Caco-2 (cell line): ENCODE measurements around the gene RCC2. TPM values are rescaled to one million over a fixed set of nuclear protein-coding genes. Genes with fewer than 3 reads are reported as not detected.

ENCODE experiments used
- BruUV-seq: library from RNA; stranded (reverse); fragments of 400-500 nt; replicated peaks from 2 replicates; lab custom pipeline; 2021; lab: Mats Ljungman, UMichigan
- CTCF ChIA-PET: fragments of 300-600 bp; sonication (Branson Sonifier 250); formaldehyde crosslinking; loops from one replicate; lab custom pipeline; 2022; ENCODE audit warnings: antibody characterized with exemption; lab: Charles Lee
- POLR2A ChIA-PET: fragments of 300-600 bp; sonication (Branson Sonifier 250); formaldehyde crosslinking; loops from one replicate; lab custom pipeline; 2022; ENCODE audit warnings: antibody characterized with exemption; lab: Charles Lee
- DNase-seq, 2 experiments: peaks; one replicate each; pipeline versions ENCODE4 v3.0.0 to v3.0.0-alpha.2; 2020 to 2022
- H3K27me3 ChIP-seq: replicated peaks from 2 replicates; pipeline ENCODE4 v1.6.0; 2011; ENCODE audit warnings: low read length; ENCODE audit not compliant: control insufficient read depth, insufficient read depth
- H3K36me3 ChIP-seq: 2 replicates; pipeline ENCODE4 v1.5.1; 2011; ENCODE audit warnings: low read length; ENCODE audit not compliant: control insufficient read depth, insufficient read depth
- H3K4me1 ChIP-seq: fragments of 250-450 bp; sonication (Bioruptor Pico); 2 replicates; pipeline ENCODE4 v1.5.1; 2020; ENCODE audit warnings: mild to moderate bottlenecking
- H3K4me3 ChIP-seq: 2 replicates; pipeline ENCODE4 v1.5.1; 2011; ENCODE audit warnings: low read depth, mild to moderate bottlenecking, control low read depth, low read length
- H3K9me3 ChIP-seq: fragments of 250-450 bp; sonication (Bioruptor Pico); 2 replicates; pipeline ENCODE4 v1.5.1; 2020; ENCODE audit warnings: mild to moderate bottlenecking, moderate library complexity
- H3K27ac Mint-ChIP-seq: one replicate; pipeline ENCODE4 v1.8.0; 2022; ENCODE audit warnings: mixed read lengths; ENCODE audit not compliant: unreplicated experiment
- H3K27me3 Mint-ChIP-seq: one replicate; pipeline ENCODE4 v1.8.0; 2022; ENCODE audit warnings: mixed read lengths; ENCODE audit not compliant: insufficient read depth, unreplicated experiment
- H3K36me3 Mint-ChIP-seq: one replicate; pipeline ENCODE4 v1.8.0; 2022; ENCODE audit warnings: mild to moderate bottlenecking, mixed read lengths; ENCODE audit not compliant: insufficient read depth, unreplicated experiment
- H3K4me1 Mint-ChIP-seq: one replicate; pipeline ENCODE4 v1.8.0; 2022; ENCODE audit warnings: low read depth, mixed read lengths; ENCODE audit not compliant: unreplicated experiment
- H3K4me3 Mint-ChIP-seq: one replicate; pipeline ENCODE4 v1.8.0; 2022; ENCODE audit warnings: mild to moderate bottlenecking, moderate library complexity, mixed read lengths; ENCODE audit not compliant: unreplicated experiment
- H3K9me3 Mint-ChIP-seq: one replicate; pipeline ENCODE4 v1.8.0; 2022; ENCODE audit warnings: mixed read lengths; ENCODE audit not compliant: unreplicated experiment
- CTCF ChIP-seq, 2 experiments: fragments of 200-600 bp in 1 of 2; IDR thresholded peaks; 1 replicate in 1 of 2; 2 replicates in 1 of 2; pipeline versions ENCODE4 v1.5.1 to v1.8.0; 2011 to 2022; ENCODE audit warnings: antibody characterized with exemption in 1 of 2, control low read depth in 1 of 2, inconsistent platforms in 1 of 2, low read depth in 1 of 2, low read length in 1 of 2, mild to moderate bottlenecking in 1 of 2, moderate library complexity in 1 of 2; ENCODE audit not compliant: insufficient read depth in 1 of 2, severe bottlenecking in 1 of 2, unreplicated experiment in 1 of 2
- intact Hi-C: fragments of 100-400 bp; cut with micrococcal nuclease; formaldehyde crosslinking; loops from one replicate; pipeline ENCODE4 v1.10.0; 2022; ENCODE audit not compliant: unreplicated experiment
- total RNA-seq: library from RNA; stranded (reverse); gene quantifications from 2 replicates; pipeline ENCODE4 v1.2.3, GENCODE V29; 2022

RCC2 gene
- total RNA-seq, 1 experiment from 2014 or later = 103 TPM

GRCh38 chr1:17369466-17369865 lies 70.0 kb downstream of the RCC2 start:
- CTCF ChIA-PET = no interaction called here
- H3K36me3 Mint-ChIP-seq = no peaks in the 10 kb centered on the region
- POLR2A ChIA-PET = no interaction called here
- no peak overlapping the region for H3K27ac Mint-ChIP-seq
- intact Hi-C loops = no loop called here
- Histone ChIP-seq H3K4me3 (no peak overlapping the region), H3K4me1 (no peaks in the 10 kb centered on the region), H3K36me3 (no peaks in the 10 kb centered on the region), H3K27me3 (no peaks in the 10 kb centered on the region), H3K9me3 (no peaks in the 10 kb centered on the region)
- H3K9me3 Mint-ChIP-seq = no peaks in the 10 kb centered on the region
- DNase-seq = no peak
- no peak overlapping the region for H3K4me3 Mint-ChIP-seq
- H3K4me1 Mint-ChIP-seq = no peaks in the 10 kb centered on the region
- BruUV-seq = no TSS peak
- peaks cover 9% of the 10 kb centered on the region for H3K27me3 Mint-ChIP-seq
- no peak for TF ChIP-seq CTCF (IDR thresholded peaks at IDR 0.05; ENCODE audit: insufficient read depth in 1 of 2, low read depth in 1 of 2, low read length in 1 of 2, severe bottlenecking in 1 of 2, unreplicated experiment in 1 of 2)

DNA sequence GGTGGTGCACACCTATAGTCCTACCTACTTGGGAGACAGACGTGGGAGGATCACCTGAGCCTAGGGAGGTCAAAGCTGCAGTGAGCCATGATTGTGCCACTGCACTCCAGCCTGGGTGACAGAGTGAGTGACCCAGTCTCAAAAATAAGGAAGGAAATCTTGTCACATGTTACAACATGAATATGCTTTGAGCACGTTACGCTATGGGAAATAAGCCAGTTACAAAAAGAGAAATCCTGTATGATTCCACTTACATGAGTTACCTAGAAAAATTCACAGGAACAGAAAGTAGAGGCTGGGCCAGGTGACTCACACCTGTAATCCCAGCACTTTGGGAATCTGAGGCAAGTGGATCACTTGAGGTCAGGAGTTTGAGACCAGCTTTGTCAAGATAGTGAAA lies 74.2 kb downstream of the RCC2 start:
- Mint-ChIP-seq H3K4me3 (no peak overlapping the region), H3K9me3 (no peaks in the 10 kb centered on the region), H3K27me3 (peaks cover 11% of the 10 kb centered on the region), H3K27ac (no peak overlapping the region), H3K36me3 (no peaks in the 10 kb centered on the region), H3K4me1 (no peaks in the 10 kb centered on the region)
- no peaks in the 10 kb centered on the region for H3K9me3 ChIP-seq
- POLR2A ChIA-PET = no interaction called here
- no peaks in the 10 kb centered on the region for H3K4me1 ChIP-seq
- CTCF ChIA-PET = no interaction called here
- intact Hi-C loops = no loop called here
- H3K27me3 ChIP-seq = no peaks in the 10 kb centered on the region
- no TSS peak for BruUV-seq
- H3K4me3 ChIP-seq = no peak overlapping the region
- no peak for DNase-seq
- H3K36me3 ChIP-seq = no peaks in the 10 kb centered on the region
- no peak for TF ChIP-seq CTCF (IDR thresholded peaks at IDR 0.05; ENCODE audit: insufficient read depth in 1 of 2, low read depth in 1 of 2, low read length in 1 of 2, severe bottlenecking in 1 of 2, unreplicated experiment in 1 of 2)

GRCh38 chr1:17363771-17364170 lies 75.7 kb downstream of the RCC2 start:
- Mint-ChIP-seq H3K4me1 (no peaks in the 10 kb centered on the region), H3K4me3 (no peak overlapping the region), H3K27ac (no peak overlapping the region), H3K27me3 (peaks cover 11% of the 10 kb centered on the region), H3K36me3 (no peaks in the 10 kb centered on the region), H3K9me3 (no peaks in the 10 kb centered on the region)
- TF ChIP-seq CTCF (IDR thresholded peaks at IDR 0.05; ENCODE audit: insufficient read depth in 1 of 2, low read depth in 1 of 2, low read length in 1 of 2, severe bottlenecking in 1 of 2, unreplicated experiment in 1 of 2) = no peak
- DNase-seq = no peak
- Histone ChIP-seq H3K36me3 (no peaks in the 10 kb centered on the region), H3K4me1 (no peaks in the 10 kb centered on the region), H3K9me3 (no peaks in the 10 kb centered on the region), H3K27me3 (no peaks in the 10 kb centered on the region), H3K4me3 (no peak overlapping the region)
- intact Hi-C loops = no loop called here
- CTCF ChIA-PET = no interaction called here
- POLR2A ChIA-PET = no interaction called here
- no TSS peak for BruUV-seq
